ENCODE results near the gene ANKRD9. TPM values are rescaled to one million over a fixed set of nuclear protein-coding genes. Genes with fewer than 3 reads are reported as not detected.

Gene ANKRD9
- total and polyA plus RNA-seq, 10 of the 15 experiments (the other 5 are each of a cell fraction or from before 2014, with no cell fraction given), result 0.03 to 3.6 (median 0.49) TPM

GRCh38 chr14:102523569-102524450, 14.2 kb upstream of the ANKRD9 start (continued):
- TF ChIP-seq, protein P1, sequence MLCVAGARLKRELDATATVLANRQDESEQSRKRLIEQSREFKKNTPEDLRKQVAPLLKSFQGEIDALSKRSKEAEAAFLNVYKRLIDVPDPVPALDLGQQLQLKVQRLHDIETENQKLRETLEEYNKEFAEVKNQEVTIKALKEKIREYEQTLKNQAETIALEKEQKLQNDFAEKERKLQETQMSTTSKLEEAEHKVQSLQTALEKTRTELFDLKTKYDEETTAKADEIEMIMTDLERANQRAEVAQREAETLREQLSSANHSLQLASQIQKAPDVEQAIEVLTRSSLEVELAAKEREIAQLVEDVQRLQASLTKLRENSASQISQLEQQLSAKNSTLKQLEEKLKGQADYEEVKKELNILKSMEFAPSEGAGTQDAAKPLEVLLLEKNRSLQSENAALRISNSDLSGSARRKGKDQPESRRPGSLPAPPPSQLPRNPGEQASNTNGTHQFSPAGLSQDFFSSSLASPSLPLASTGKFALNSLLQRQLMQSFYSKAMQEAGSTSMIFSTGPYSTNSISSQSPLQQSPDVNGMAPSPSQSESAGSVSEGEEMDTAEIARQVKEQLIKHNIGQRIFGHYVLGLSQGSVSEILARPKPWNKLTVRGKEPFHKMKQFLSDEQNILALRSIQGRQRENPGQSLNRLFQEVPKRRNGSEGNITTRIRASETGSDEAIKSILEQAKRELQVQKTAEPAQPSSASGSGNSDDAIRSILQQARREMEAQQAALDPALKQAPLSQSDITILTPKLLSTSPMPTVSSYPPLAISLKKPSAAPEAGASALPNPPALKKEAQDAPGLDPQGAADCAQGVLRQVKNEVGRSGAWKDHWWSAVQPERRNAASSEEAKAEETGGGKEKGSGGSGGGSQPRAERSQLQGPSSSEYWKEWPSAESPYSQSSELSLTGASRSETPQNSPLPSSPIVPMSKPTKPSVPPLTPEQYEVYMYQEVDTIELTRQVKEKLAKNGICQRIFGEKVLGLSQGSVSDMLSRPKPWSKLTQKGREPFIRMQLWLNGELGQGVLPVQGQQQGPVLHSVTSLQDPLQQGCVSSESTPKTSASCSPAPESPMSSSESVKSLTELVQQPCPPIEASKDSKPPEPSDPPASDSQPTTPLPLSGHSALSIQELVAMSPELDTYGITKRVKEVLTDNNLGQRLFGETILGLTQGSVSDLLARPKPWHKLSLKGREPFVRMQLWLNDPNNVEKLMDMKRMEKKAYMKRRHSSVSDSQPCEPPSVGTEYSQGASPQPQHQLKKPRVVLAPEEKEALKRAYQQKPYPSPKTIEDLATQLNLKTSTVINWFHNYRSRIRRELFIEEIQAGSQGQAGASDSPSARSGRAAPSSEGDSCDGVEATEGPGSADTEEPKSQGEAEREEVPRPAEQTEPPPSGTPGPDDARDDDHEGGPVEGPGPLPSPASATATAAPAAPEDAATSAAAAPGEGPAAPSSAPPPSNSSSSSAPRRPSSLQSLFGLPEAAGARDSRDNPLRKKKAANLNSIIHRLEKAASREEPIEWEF (IDR thresholded peaks at IDR 0.05; ENCODE audit: insufficient replicate concordance, low read depth, low read length), result no peak
- no peak for TF ChIP-seq SREBF1 (IDR thresholded peaks at IDR 0.05; ENCODE audit: low read length)
- TF ChIP-seq PML (IDR thresholded peaks at IDR 0.05; ENCODE audit: low read length), result no peak
- TF ChIP-seq TARDBP (IDR thresholded peaks at IDR 0.05; ENCODE audit: borderline replicate concordance), result no peak
- TF ChIP-seq YBX1 (IDR thresholded peaks at IDR 0.05), result no peak
- TF ChIP-seq KLF5 (IDR thresholded peaks at IDR 0.05; ENCODE audit: partially characterized antibody), result no peak
- TF ChIP-seq SRF (IDR thresholded peaks at IDR 0.05; ENCODE audit: low read depth in 2 of 2, low read length in 2 of 2), result no peak

Data from GM12878 (cell line).